Loucy (cell line): Measurements from ENCODE around the gene OPN1MW.
"Not testable (repeated sequence)": the region's sequence is repeated elsewhere in the genome, so short reads cannot be mapped to it uniquely, and the experiment has no call there.

ENCODE experiments used
- H2AFZ ChIP-seq: fragments of 200-600 bp; sonication (generic); 2 replicates; pipeline ENCODE4 v1.6.0; 2016; ENCODE audit warnings: antibody characterized with exemption, mild to moderate bottlenecking, low read length, moderate library complexity
- H3F3A ChIP-seq: fragments of 200-600 bp; 2 replicates; pipeline ENCODE4 v1.6.0; 2016; ENCODE audit warnings: antibody characterized with exemption, low read depth, mild to moderate bottlenecking
- H3K27me3 ChIP-seq: fragments of 200-600 bp; sonication (generic); 2 replicates; pipeline ENCODE4 v1.6.1; 2014; ENCODE audit warnings: low read length, mild to moderate bottlenecking; ENCODE audit not compliant: insufficient read depth, poor library complexity, severe bottlenecking
- H3K36me3 ChIP-seq: fragments of 200-600 bp; sonication (generic); 2 replicates; pipeline ENCODE4 v1.6.1; 2016; ENCODE audit warnings: low read length; ENCODE audit not compliant: insufficient read depth
- H3K4me1 ChIP-seq: fragments of 200-600 bp; sonication (generic); 2 replicates; pipeline ENCODE4 v1.5.1; 2014; ENCODE audit warnings: low read length, mild to moderate bottlenecking; ENCODE audit not compliant: insufficient read depth, poor library complexity, severe bottlenecking
- H3K4me2 ChIP-seq: fragments of 200-600 bp; sonication (generic); 2 replicates; pipeline ENCODE4 v1.6.0; 2014; ENCODE audit warnings: antibody characterized with exemption, low read length, low read depth, mild to moderate bottlenecking; ENCODE audit not compliant: poor library complexity, severe bottlenecking
- H3K4me3 ChIP-seq: fragments of 200-600 bp; sonication (generic); 2 replicates; pipeline ENCODE4 v1.5.1; 2014; ENCODE audit warnings: low read length, mild to moderate bottlenecking, mixed read lengths; ENCODE audit not compliant: poor library complexity, severe bottlenecking
- H3K79me2 ChIP-seq: fragments of 200-600 bp; sonication (generic); 2 replicates; pipeline ENCODE4 v1.6.1; 2014; ENCODE audit warnings: low read length; ENCODE audit not compliant: insufficient read depth
- H3K9ac ChIP-seq: fragments of 200-600 bp; sonication (generic); 2 replicates; pipeline ENCODE4 v1.6.0; 2014; ENCODE audit warnings: mild to moderate bottlenecking, low read depth, low read length, moderate library complexity; ENCODE audit not compliant: poor library complexity, severe bottlenecking
- H3K9me2 ChIP-seq: fragments of 200-600 bp; sonication (generic); replicated peaks from 2 replicates; pipeline ENCODE4 v1.6.1; 2016; ENCODE audit warnings: low read depth, low read length, mixed read lengths
- H3K9me3 ChIP-seq: fragments of 200-600 bp; sonication (generic); 2 replicates; pipeline ENCODE4 v1.6.1; 2014; ENCODE audit warnings: mild to moderate bottlenecking, antibody characterized with exemption, low read length, low read depth; ENCODE audit not compliant: insufficient read depth
- H4K20me1 ChIP-seq: fragments of 200-600 bp; sonication (generic); 2 replicates; pipeline ENCODE4 v1.6.0; 2014; ENCODE audit warnings: antibody characterized with exemption, low read length, mild to moderate bottlenecking; ENCODE audit not compliant: insufficient read depth, poor library complexity, severe bottlenecking

Gene OPN1MW

GRCh38 chrX:154231443-154231842, 49.0 kb downstream of the OPN1MW start:
- H3K36me3 ChIP-seq, H3K79me2 ChIP-seq: not testable (repeated sequence)

DNA sequence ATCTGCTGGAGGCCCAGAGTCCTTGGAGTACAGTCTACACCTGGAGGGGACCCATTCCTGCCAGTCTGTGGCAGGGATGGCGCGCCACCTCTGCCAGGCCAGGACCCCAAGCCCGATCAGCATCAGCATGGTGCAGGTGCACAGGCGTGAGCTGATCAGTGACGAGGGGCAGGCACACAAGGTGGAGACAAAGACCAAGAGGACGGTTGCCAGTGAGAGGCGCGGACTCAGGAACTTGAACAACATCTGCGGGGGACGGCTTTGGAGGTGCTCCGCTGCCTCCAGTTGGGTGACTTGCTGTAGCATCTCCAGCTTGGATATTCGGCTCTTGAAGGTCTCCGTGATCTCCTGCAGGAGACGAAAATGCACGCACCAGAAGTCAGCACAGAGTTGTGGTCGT, 51.2 kb downstream of the OPN1MW start:
- H3K27me3 ChIP-seq, H4K20me1 ChIP-seq: not testable (repeated sequence)

More at GRCh38 chrX:154231443-154231842, 49.0 kb downstream of the OPN1MW start:
- not testable (repeated sequence) for H3K4me1 ChIP-seq, H3K4me2 ChIP-seq, H4K20me1 ChIP-seq, H3K9me2 ChIP-seq, H3K27me3 ChIP-seq, H3K9ac ChIP-seq, H3F3A ChIP-seq, H3K9me3 ChIP-seq, H2AFZ ChIP-seq, H3K4me3 ChIP-seq

GRCh38 chrX:154238939-154239559, 56.7 kb downstream of the OPN1MW start:
- H3K27me3 ChIP-seq, H3F3A ChIP-seq, H2AFZ ChIP-seq, H3K4me2 ChIP-seq, H3K9ac ChIP-seq, H3K36me3 ChIP-seq, H3K79me2 ChIP-seq, H3K9me2 ChIP-seq, H3K9me3 ChIP-seq, H4K20me1 ChIP-seq, H3K4me3 ChIP-seq, H3K4me1 ChIP-seq: not testable (repeated sequence)

More for the DNA sequence above, 51.2 kb downstream of the OPN1MW start:
- not testable (repeated sequence) for H3K36me3 ChIP-seq, H2AFZ ChIP-seq, H3F3A ChIP-seq, H3K9me2 ChIP-seq, H3K4me3 ChIP-seq, H3K9me3 ChIP-seq, H3K9ac ChIP-seq, H3K79me2 ChIP-seq, H3K4me1 ChIP-seq, H3K4me2 ChIP-seq

DNA sequence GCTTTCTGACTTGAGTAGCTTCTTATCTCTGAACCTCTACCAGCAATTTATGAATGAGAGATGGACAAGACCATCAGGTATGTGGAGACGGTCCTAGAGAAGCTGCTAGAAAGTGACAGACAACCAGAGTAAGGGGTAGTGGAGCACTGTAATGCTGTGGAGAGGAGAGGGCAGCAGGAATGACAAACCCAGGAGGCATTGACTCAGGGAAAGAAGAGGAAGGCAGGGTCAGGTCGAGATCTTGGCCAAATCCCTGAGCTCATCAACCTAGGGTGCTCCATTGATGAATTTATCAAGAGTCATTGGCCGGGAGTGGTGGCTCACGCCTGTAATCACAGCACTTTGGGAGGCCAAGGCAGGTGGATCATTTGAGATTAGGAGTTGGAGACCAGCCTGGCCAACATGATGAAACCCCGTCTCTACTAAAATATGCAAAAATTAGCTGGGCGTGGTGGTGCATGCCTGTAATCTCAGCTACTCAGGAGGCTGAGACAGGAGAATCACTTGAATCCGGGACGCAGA, 57.6 kb downstream of the OPN1MW start:
- not testable (repeated sequence) for H3K36me3 ChIP-seq, H3F3A ChIP-seq, H3K4me3 ChIP-seq, H3K9ac ChIP-seq, H2AFZ ChIP-seq, H3K4me2 ChIP-seq, H3K9me2 ChIP-seq, H3K79me2 ChIP-seq, H4K20me1 ChIP-seq, H3K9me3 ChIP-seq, H3K27me3 ChIP-seq, H3K4me1 ChIP-seq
